IMR-90 (cell line): ENCODE measurements around the gene GJC1. TPM values are rescaled to one million over a fixed set of nuclear protein-coding genes. Genes with fewer than 3 reads are reported as not detected.

ENCODE experiments used
- ATAC-seq: fragments of 200-7000 bp; cut with Tn5 transposase; 2 replicates; pipeline ENCODE4 v1.9.1; 2020; ENCODE audit warnings: low read depth, mild to moderate bottlenecking, moderate library complexity
- BruUV-seq: library from RNA; stranded (reverse); fragments of 400-500 nt; replicated peaks from 2 replicates; lab custom pipeline; 2021; lab: Mats Ljungman, UMichigan
- CTCF ChIA-PET: fragments of 300-600 bp; formaldehyde crosslinking; extraction: SDS; loops from one replicate; lab custom pipeline; 2021; ENCODE audit warnings: antibody characterized with exemption; lab: Yijun Ruan, JAX
- POLR2A ChIA-PET: fragments of 300-600 bp; sonication (Branson Sonifier 250); formaldehyde crosslinking; loops from one replicate; lab custom pipeline; 2022; ENCODE audit warnings: antibody characterized with exemption; ENCODE audit not compliant: unreplicated experiment; lab: Charles Lee
- DNase-seq: peaks from one replicate; pipeline ENCODE4 v3.0.0; 2013
- H2AFZ ChIP-seq: replicated peaks from 2 replicates; pipeline ENCODE3; 2013; ENCODE audit warnings: low read length, mild to moderate bottlenecking; ENCODE audit not compliant: poor library complexity
- H2AK5ac ChIP-seq: 2 replicates; pipeline ENCODE4 v1.6.1; 2013; ENCODE audit warnings: low read depth, low read length, inconsistent platforms
- H2AK9ac ChIP-seq: replicated peaks from 2 replicates; pipeline ENCODE3; 2013; ENCODE audit warnings: mild to moderate bottlenecking, low read depth, low read length, moderate library complexity; ENCODE audit not compliant: poor library complexity
- H2BK120ac ChIP-seq: 2 replicates; pipeline ENCODE4 v1.6.1; 2013; ENCODE audit warnings: low read depth, low read length, inconsistent platforms
- H2BK15ac ChIP-seq: 3 replicates; pipeline ENCODE4 v1.6.1; 2013; ENCODE audit warnings: low read depth, low read length, inconsistent platforms
- H2BK20ac ChIP-seq: 2 replicates; pipeline ENCODE4 v1.6.1; 2013; ENCODE audit warnings: low read depth, mild to moderate bottlenecking, inconsistent platforms, low read length, moderate library complexity
- H2BK5ac ChIP-seq: 2 replicates; pipeline ENCODE4 v1.6.1; 2013; ENCODE audit warnings: mild to moderate bottlenecking, low read depth, low read length, inconsistent platforms; ENCODE audit not compliant: poor library complexity, severe bottlenecking
- H3K14ac ChIP-seq: replicated peaks from 2 replicates; pipeline ENCODE4 v1.6.1; 2013; ENCODE audit warnings: low read depth, low read length, inconsistent platforms
- H3K18ac ChIP-seq: 2 replicates; pipeline ENCODE4 v1.6.1; 2013; ENCODE audit warnings: low read depth, low read length, control low read depth
- H3K23ac ChIP-seq: 2 replicates; pipeline ENCODE4 v1.6.1; 2013; ENCODE audit warnings: low read depth, low read length, inconsistent platforms
- H3K27ac ChIP-seq: 2 replicates; pipeline ENCODE4 v1.5.1; 2013; ENCODE audit warnings: mild to moderate bottlenecking, control low read depth, low read length; ENCODE audit not compliant: insufficient read depth
- H3K27me3 ChIP-seq: 2 replicates; pipeline ENCODE4 v1.6.1; 2013; ENCODE audit warnings: low read length; ENCODE audit not compliant: control insufficient read depth, insufficient read depth
- H3K36me3 ChIP-seq: 2 replicates; pipeline ENCODE4 v1.6.1; 2013; ENCODE audit warnings: low read length, mixed read lengths; ENCODE audit not compliant: control insufficient read depth, insufficient read depth
- H3K4ac ChIP-seq: 2 replicates; pipeline ENCODE4 v1.6.1; 2013; ENCODE audit warnings: low read depth, low read length, inconsistent platforms
- H3K4me1 ChIP-seq: 2 replicates; pipeline ENCODE4 v1.6.1; 2013; ENCODE audit warnings: low read length, mixed read lengths; ENCODE audit not compliant: control insufficient read depth, insufficient read depth
- H3K4me2 ChIP-seq: 2 replicates; pipeline ENCODE4 v1.6.1; 2013; ENCODE audit warnings: low read depth, mild to moderate bottlenecking, control low read depth, low read length, moderate library complexity
- H3K4me3 ChIP-seq: 2 replicates; pipeline ENCODE4 v1.5.1; 2013; ENCODE audit warnings: low read depth, mild to moderate bottlenecking, control low read depth, low read length, moderate library complexity; ENCODE audit not compliant: insufficient read depth
- H3K56ac ChIP-seq: 2 replicates; pipeline ENCODE4 v1.6.1; 2013; ENCODE audit warnings: low read length, inconsistent platforms; ENCODE audit not compliant: insufficient read depth; ENCODE audit errors: extremely low read depth
- H3K79me1 ChIP-seq, 2 experiments: 2 replicates each; pipeline ENCODE4 v1.6.1; 2013; ENCODE audit warnings: low read length in 2 of 2, inconsistent platforms in 1 of 2, low read depth in 1 of 2
- H3K9ac ChIP-seq: 2 replicates; pipeline ENCODE4 v1.6.1; 2013; ENCODE audit warnings: low read depth, low read length, control low read depth
- H3K9me1 ChIP-seq: 2 replicates; pipeline ENCODE4 v1.6.1; 2013; ENCODE audit warnings: low read length, inconsistent platforms; ENCODE audit not compliant: insufficient read depth
- H3K9me3 ChIP-seq: 2 replicates; pipeline ENCODE4 v1.6.1; 2013; ENCODE audit warnings: low read length; ENCODE audit not compliant: control insufficient read depth, insufficient read depth
- H4K20me1 ChIP-seq: 2 replicates; pipeline ENCODE4 v1.6.1; 2013; ENCODE audit warnings: low read length, inconsistent platforms; ENCODE audit not compliant: insufficient read depth
- H4K5ac ChIP-seq: 2 replicates; pipeline ENCODE4 v1.6.1; 2013; ENCODE audit warnings: mild to moderate bottlenecking, low read depth, low read length, control low read depth
- H4K8ac ChIP-seq, 2 experiments: 2 replicates each; pipeline ENCODE4 v1.6.1; 2013; ENCODE audit warnings: low read depth in 2 of 2, low read length in 2 of 2, control low read depth in 1 of 2, inconsistent platforms in 1 of 2
- H4K91ac ChIP-seq: 2 replicates; pipeline ENCODE4 v1.6.1; 2013; ENCODE audit warnings: low read depth, low read length, inconsistent platforms; ENCODE audit not compliant: insufficient read depth
- CHD1 ChIP-seq: IDR thresholded peaks from 2 replicates; pipeline ENCODE4 v1.6.1; 2012; ENCODE audit warnings: low read depth, low read length, improper control_type of control experiment
- NFE2L2 ChIP-seq: fragments of 150-350 bp; IDR thresholded peaks from 2 replicates; pipeline ENCODE4 v1.6.1; 2016; ENCODE audit warnings: low read depth, mild to moderate bottlenecking, low read length
- POLR2A ChIP-seq: IDR thresholded peaks from 2 replicates; pipeline ENCODE4 v1.6.1; 2012; ENCODE audit warnings: mild to moderate bottlenecking, low read depth, low read length
- RAD21 ChIP-seq: IDR thresholded peaks from 2 replicates; pipeline ENCODE4 v1.6.1; 2012; ENCODE audit warnings: low read length, improper control_type of control experiment
- SMC3 ChIP-seq: fragments of 150-350 bp; IDR thresholded peaks from 2 replicates; pipeline ENCODE4 v1.6.1; 2016; ENCODE audit warnings: low read depth, mild to moderate bottlenecking, antibody characterized with exemption, low read length, moderate library complexity
- USF2 ChIP-seq: fragments of 150-350 bp; IDR thresholded peaks from 2 replicates; pipeline ENCODE4 v1.6.1; 2017; ENCODE audit warnings: mild to moderate bottlenecking, antibody characterized with exemption, low read length, low read depth
- WGBS, 2 experiments: methylation state at CpG; one replicate each; pipeline versions ENCODE4 v1.1.5 to v1.1.7; 2013; ENCODE audit warnings: missing lambda C conversion rate in 2 of 2; ENCODE audit not compliant: insufficient read length in 1 of 2; ENCODE audit errors: extremely low coverage in 2 of 2; 5-methylcytosine and 5-hydroxymethylcytosine counted together
- dilution Hi-C: fragments of 300-500 bp; cut with HindIII; formaldehyde crosslinking; loops from one replicate; pipeline ENCODE4 v1.14.3; 2018; ENCODE audit warnings: low sequenced_read_pairs; ENCODE audit not compliant: unreplicated experiment
- in situ Hi-C: fragments of 300-500 bp; cut with MboI; formaldehyde crosslinking; loops from 3 replicates; pipeline ENCODE4 v1.14.3; 2019; ENCODE audit warnings: low sequenced_read_pairs, inconsistent platforms, mixed read lengths
- intact Hi-C: fragments of 100-400 bp; cut with micrococcal nuclease; formaldehyde crosslinking; loops from 2 replicates; pipeline ENCODE4 v1.10.0; 2022
- polyA plus RNA-seq, 3 experiments: library from polyadenylated mRNA; depleted of rRNA; stranded (reverse); fragments of >200 nt; gene quantifications; 2 replicates each; pipeline ENCODE4 v1.2.3, GENCODE V29; 2012; ENCODE audit warnings: low replicate concordance in 1 of 3
- total RNA-seq: library from RNA; depleted of rRNA; stranded (reverse); fragments of >200 nt; gene quantifications from 2 replicates; pipeline ENCODE4 v1.2.3, GENCODE V29; 2012
- TF ChIP-seq, protein P1 (sequence below): fragments of 150-350 bp; IDR thresholded peaks from 2 replicates; pipeline ENCODE4 v1.6.1; 2016; ENCODE audit warnings: low read depth, mild to moderate bottlenecking, low read length, moderate library complexity, borderline replicate concordance

Gene GJC1
- total and polyA plus RNA-seq, 2 of the 4 experiments (the other 2 are of a cell fraction) = 23.9 to 69.7 TPM

GRCh38 chr17:44772308-44773045, 57.6 kb downstream of the GJC1 start:
- in situ Hi-C loops = no loop called here
- no peak for TF ChIP-seq NFE2L2
- TF ChIP-seq SMC3 = no peak
- no peak for TF ChIP-seq POLR2A
- no peak for TF ChIP-seq CHD1
- TF ChIP-seq, protein P1, sequence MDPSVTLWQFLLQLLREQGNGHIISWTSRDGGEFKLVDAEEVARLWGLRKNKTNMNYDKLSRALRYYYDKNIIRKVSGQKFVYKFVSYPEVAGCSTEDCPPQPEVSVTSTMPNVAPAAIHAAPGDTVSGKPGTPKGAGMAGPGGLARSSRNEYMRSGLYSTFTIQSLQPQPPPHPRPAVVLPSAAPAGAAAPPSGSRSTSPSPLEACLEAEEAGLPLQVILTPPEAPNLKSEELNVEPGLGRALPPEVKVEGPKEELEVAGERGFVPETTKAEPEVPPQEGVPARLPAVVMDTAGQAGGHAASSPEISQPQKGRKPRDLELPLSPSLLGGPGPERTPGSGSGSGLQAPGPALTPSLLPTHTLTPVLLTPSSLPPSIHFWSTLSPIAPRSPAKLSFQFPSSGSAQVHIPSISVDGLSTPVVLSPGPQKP = no peak
- TF ChIP-seq USF2 = no peak
- no peak for TF ChIP-seq RAD21
- no peak for ATAC-seq
- no peak overlapping the region for H2AFZ ChIP-seq
- no peak overlapping the region for H2BK15ac ChIP-seq
- H2BK120ac ChIP-seq = no peak overlapping the region
- no TSS peak for BruUV-seq
- CTCF ChIA-PET = no interaction called here
- no peak overlapping the region for H3K56ac ChIP-seq
- no peaks in the 10 kb centered on the region for H3K4me1 ChIP-seq
- H4K8ac ChIP-seq = no peak overlapping the region
- no peak for DNase-seq
- no peaks in the 10 kb centered on the region; the same call in 1 of the 2 replicates for H4K20me1 ChIP-seq
- no peak overlapping the region for H3K4me3 ChIP-seq
- WGBS, 2 experiments = 26% methylated on average over 6 of the region's 21 CpGs; no CpG with 5 or more reads in 1 of the 2 experiments
- no peak overlapping the region for H3K4ac ChIP-seq
- no peak overlapping the region for H3K23ac ChIP-seq
- H3K9me3 ChIP-seq = no peaks in the 10 kb centered on the region
- POLR2A ChIA-PET = no interaction called here
- H2AK9ac ChIP-seq = no peak overlapping the region
- no peak overlapping the region for H4K5ac ChIP-seq
- H3K27ac ChIP-seq = no peak overlapping the region
- no peak overlapping the region for H3K4me2 ChIP-seq
- no peak overlapping the region for H4K91ac ChIP-seq
- no peak overlapping the region for H2BK20ac ChIP-seq
- H3K9ac ChIP-seq = no peak overlapping the region
- H3K18ac ChIP-seq = no peak overlapping the region
- H3K9me1 ChIP-seq = no peaks in the 10 kb centered on the region
- no peak overlapping the region for H2BK5ac ChIP-seq
- H3K14ac ChIP-seq = no peak overlapping the region
- H2AK5ac ChIP-seq = no peak overlapping the region
- H3K27me3 ChIP-seq = peaks cover 12% of the 10 kb centered on the region
- dilution Hi-C loops = no loop called here
- intact Hi-C loops = no loop called here
- H3K36me3 ChIP-seq = no peaks in the 10 kb centered on the region
- H3K79me1 ChIP-seq = no peaks in the 10 kb centered on the region
